ENCODE data around the gene PTPRO.

DNA sequence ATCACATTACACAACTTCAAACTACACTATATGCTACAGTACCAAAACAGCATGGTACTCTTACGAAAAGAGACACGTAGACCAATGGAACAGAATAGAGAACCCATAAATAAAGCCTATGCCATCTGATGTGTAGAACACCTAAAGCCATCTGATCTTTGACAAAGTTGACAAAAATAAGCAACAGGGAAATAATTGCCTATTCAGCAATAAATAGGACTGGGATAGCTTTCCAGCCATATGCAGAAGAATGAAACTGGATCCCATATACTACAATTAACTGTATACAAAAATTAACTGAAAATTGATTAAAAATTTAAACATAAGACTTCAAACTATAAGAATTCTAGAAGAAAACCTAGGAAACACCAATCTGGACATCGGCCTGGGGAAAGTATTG, 120.7 kb downstream of the PTPRO start:
- TF ChIP-seq, protein P1, sequence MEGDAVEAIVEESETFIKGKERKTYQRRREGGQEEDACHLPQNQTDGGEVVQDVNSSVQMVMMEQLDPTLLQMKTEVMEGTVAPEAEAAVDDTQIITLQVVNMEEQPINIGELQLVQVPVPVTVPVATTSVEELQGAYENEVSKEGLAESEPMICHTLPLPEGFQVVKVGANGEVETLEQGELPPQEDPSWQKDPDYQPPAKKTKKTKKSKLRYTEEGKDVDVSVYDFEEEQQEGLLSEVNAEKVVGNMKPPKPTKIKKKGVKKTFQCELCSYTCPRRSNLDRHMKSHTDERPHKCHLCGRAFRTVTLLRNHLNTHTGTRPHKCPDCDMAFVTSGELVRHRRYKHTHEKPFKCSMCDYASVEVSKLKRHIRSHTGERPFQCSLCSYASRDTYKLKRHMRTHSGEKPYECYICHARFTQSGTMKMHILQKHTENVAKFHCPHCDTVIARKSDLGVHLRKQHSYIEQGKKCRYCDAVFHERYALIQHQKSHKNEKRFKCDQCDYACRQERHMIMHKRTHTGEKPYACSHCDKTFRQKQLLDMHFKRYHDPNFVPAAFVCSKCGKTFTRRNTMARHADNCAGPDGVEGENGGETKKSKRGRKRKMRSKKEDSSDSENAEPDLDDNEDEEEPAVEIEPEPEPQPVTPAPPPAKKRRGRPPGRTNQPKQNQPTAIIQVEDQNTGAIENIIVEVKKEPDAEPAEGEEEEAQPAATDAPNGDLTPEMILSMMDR (IDR thresholded peaks at IDR 0.05), result no peak
- no peak for TF ChIP-seq EZH2phosphoT487 (IDR thresholded peaks at IDR 0.05)
- TF ChIP-seq EZH2 (IDR thresholded peaks at IDR 0.05), result no peak
